T47D (cell line): ENCODE data around the gene LHX6.

Experiments used
- DNase-seq, 2 experiments: peaks; one replicate each; pipeline versions ENCODE4 v3.0.0 to v3.0.0-alpha.2; 2011 to 2012; ENCODE audit warnings: low read depth in 1 of 2, low spot score in 1 of 2
- JUND ChIP-seq: IDR thresholded peaks from 2 replicates; pipeline ENCODE4 v1.6.1; 2012; ENCODE audit warnings: low read depth
- in situ Hi-C: cut with HindIII; loops from 2 replicates; pipeline ENCODE4 v1.10.0; 2016; ENCODE audit warnings: low sequenced_read_pairs, low pct_unique_long_range_greater_than_20kb

LHX6 gene

DNA sequence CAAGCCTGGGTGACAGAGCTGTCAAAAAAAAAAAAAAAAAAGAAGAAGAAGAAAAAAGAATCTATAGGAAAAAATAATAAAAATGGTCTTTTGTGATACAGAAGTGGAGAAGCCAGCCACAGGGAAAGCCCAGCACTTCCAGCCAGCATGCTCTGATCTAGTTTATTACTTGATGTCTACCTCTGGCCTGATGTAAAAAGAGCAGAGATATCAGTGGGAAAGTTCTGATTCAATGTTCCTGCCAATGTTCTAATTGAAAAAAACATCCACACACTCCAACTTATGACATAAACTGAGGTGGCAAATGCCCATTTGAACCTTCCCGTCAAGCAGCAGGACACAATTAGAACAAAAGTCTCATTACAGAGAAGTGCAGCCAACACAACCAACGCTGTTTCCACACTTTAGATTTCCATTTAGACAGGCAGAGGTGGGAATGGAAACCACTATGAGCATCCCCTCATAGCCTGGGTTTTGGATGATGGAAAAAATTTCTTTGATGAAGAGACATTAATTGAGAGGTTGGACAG lies 30.2 kb upstream of the LHX6 start:
- no peak for DNase-seq
- in situ Hi-C loops = no loop called here
- no peak for TF ChIP-seq JUND

GRCh38 chr9:122256206-122256605 lies 27.4 kb upstream of the LHX6 start:
- TF ChIP-seq JUND = no peak
- DNase-seq = no peak
- in situ Hi-C loops = no loop called here

DNA sequence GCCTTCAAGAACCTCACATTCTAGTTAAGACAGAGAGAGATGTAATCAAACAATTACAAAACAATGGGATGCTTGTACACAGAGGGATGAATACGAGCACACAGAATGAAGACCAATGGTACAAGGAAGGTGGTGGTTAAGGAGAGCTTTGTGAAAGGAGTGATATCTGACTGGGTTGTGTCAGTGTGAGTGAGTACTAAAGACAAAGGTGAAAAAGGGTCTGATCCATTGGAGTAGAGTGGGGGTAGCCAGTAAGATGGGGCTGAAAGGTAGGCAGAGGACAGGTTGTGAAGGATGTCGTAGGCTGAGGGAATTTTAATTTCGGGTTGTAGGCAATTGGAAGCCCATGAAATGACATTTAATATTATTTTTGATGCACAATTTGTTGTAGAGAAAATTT lies 26.0 kb upstream of the LHX6 start:
- in situ Hi-C loops = no loop called here
- TF ChIP-seq JUND = no peak

DNA sequence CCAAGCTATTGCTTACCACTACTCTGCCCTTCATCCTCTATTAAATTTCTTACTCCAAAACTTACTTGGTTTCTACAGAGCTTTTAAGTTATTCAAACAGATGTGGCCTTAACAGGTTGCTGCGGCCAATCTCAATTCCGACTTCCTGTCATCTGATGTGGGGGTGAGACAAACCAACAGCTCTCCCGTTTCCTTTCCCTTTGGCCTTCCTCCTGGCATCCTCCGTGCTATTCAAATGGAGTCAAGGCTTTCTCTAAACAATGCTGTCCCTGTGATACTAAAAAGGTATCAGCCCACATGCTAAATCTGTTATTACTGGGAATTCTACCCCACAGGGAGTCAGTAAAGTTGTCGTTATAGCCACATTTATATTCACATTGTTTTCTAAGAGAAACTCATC lies 24.0 kb upstream of the LHX6 start:
- in situ Hi-C loops = no loop called here
- DNase-seq = no peak

More for the DNA sequence above, 26.0 kb upstream of the LHX6 start:
- DNase-seq = no peak

GRCh38 chr9:122251351-122251750 lies 22.6 kb upstream of the LHX6 start:
- no peak for DNase-seq
- in situ Hi-C loops = no loop called here
- no peak for TF ChIP-seq JUND

More for the DNA sequence above, 24.0 kb upstream of the LHX6 start:
- TF ChIP-seq JUND = no peak

DNA sequence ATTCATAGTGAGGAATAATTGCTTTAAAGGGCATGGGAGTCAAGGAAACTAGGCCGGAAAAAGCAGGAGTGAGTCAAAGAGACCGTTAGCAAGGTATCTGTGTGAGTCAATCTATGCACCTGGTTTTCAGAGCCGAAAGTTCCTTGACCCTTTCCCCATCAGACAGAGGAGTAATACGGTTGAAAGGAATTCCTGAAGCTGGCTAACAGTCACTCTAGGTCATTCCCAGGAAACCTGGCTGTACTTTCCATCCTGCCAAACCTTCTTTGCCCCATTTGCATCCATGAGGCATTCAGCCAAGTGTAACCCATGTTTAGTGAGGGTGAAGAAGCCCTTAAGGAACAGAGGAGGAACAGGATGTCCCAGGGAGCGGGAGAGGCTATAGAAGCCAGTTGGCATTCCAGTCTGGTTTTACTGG lies 19.7 kb upstream of the LHX6 start:
- DNase-seq = peak in 1 of 2 experiments; percentile 96
- in situ Hi-C loops = no loop called here
- no peak for TF ChIP-seq JUND

DNA sequence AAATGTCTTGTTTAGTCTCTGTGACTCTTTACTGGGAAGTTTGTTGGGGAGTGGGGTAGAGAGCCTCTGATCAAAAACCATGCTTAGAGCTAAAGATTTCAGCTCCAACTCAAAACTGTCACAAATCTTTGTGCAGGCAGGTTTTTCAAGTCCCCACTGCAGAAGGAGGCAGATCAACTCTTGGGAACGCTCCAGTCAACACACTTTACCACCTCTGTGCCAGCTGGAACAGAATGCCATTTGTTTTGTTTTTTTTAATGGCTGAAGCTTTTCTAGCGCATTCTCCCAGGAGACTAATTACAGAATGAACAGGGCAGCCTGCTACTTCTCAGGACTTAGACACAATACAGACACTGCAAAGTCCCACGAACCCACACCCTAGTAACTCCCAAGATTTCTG lies 17.9 kb upstream of the LHX6 start:
- DNase-seq = peak in 1 of 2 experiments; percentile 44
- in situ Hi-C loops = no loop called here
- no peak for TF ChIP-seq JUND

- DNase-seq = peak in 1 of 2 experiments; percentile 55
- in situ Hi-C loops = no loop called here
- no peak for TF ChIP-seq JUND
Measured at GRCh38 chr9:122244349-122244748, 15.6 kb upstream of the LHX6 start.

DNA sequence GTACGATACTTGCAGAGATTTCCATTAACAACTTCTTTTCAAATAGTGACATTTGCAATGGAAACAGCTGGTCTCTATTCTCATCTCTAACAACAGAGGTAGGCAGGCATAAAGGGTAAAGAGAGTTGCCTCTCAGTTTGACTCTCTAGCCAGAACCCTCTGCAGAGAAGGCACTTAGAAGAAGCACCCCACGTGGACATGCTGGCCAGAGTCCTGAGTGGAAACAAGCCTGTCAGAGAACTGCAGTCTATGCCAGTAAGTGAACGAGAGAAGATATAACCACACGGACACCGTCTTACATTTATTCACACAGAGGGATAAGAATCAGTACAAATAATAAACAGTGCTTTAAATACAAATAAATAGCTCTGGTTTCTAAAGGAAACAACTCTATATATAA lies 11.0 kb upstream of the LHX6 start:
- in situ Hi-C loops = no loop called here
- no peak for TF ChIP-seq JUND
- DNase-seq = no peak

DNA sequence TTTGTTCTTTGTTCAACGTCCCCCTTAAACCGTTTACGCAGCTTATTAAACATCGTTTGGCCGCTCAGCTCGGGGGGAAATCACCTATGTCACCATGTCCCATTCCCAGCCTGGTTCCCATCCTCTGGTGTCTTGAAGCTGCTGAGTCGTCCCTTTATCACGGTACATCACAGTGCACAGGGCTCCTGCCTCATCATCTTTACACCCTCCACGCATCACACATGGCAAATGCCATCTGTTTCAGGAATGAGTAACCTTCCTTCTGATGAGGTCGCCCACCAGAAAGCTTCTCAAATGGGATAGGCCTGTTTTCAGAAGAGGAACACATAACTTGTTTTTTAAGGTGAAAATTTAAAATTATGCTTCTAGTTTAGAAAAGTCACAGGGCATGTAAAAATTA lies 7.9 kb upstream of the LHX6 start:
- TF ChIP-seq JUND = no peak
- in situ Hi-C loops = no loop called here
- no peak for DNase-seq

- TF ChIP-seq JUND = no peak
- no peak for DNase-seq
- in situ Hi-C loops = no loop called here
Measured at GRCh38 chr9:122234022-122234748, 5.4 kb upstream of the LHX6 start.

DNA sequence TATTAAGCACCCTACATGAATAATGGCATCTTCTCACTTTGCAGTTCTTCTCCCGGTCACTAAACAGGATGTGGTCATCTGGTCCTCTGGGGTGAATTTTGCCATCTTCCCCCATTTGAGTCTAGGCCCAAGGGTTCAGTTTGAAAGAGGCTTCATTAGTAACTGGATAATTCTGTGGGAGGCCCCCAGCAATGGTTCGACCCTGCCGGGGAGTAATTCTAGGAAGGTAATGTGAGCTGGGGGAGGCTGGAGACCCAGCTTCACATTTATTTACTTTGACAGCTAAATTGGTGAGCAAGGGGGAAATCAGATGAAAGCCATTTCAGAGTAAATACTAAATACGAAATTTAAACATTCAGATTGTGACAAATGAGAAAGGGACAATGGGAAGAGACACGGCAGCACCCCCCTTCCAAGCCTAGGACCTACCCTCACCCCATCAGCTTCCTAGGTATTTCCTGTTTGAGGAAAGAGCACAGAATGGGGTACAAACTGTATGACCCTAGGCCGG lies 4.1 kb upstream of the LHX6 start:
- DNase-seq = no peak
- in situ Hi-C loops = no loop called here
- TF ChIP-seq JUND = no peak

DNA sequence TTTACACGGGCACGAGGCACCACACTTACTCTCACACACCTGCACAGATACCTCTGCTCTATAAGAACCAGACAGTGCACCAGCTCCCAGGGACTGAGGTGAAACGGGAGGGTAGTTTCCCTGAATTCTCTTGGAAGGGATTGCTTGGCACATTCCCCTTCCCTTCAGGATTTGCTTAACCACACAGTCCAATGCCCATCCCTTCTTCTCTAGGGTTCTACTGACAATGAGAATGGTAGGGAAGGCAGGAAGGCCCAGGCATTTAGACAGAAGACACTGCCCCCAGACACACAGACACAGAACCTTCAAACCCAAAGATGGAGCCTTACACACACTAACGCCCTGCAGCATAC lies 704 bp upstream of the LHX6 start:
- DNase-seq = no peak
- in situ Hi-C loops = no loop called here
- no peak for TF ChIP-seq JUND

GRCh38 chr9:122228191-122228567 lies 578 bp downstream of the LHX6 start:
- no peak for DNase-seq
- in situ Hi-C loops = no loop called here
- no peak for TF ChIP-seq JUND
